ENCODE results near the gene FRMD1.

FRMD1 gene

GRCh38 chr6:168111911-168112310 lies 32.9 kb upstream of the FRMD1 start:
- no peak for DNase-seq (ENCODE audit: low read depth, low spot score)

GRCh38 chr6:168110437-168110836 lies 31.4 kb upstream of the FRMD1 start:
- no peak for DNase-seq (ENCODE audit: low read depth, low spot score)

DNA sequence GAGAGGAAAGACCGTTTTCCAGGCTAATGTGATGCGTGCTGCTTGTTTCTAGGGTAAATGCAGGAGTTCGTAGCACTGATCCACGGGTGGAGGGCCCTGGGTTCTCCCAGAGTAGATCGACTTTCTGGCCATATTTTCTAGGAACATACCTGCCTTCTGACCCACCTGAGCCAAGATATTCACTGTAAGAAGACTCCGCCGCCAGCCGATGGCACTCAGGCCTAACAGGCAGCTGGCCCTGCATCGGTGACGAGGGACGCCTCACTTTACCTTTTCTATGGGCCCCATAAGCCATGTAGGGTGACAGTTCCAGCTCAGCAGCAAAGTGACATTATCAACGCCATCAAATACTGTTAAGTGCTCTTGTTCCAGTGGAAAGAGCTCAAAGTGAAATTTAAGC lies 30.2 kb upstream of the FRMD1 start:
- DNase-seq (ENCODE audit: low read depth, low spot score) = no peak

DNA sequence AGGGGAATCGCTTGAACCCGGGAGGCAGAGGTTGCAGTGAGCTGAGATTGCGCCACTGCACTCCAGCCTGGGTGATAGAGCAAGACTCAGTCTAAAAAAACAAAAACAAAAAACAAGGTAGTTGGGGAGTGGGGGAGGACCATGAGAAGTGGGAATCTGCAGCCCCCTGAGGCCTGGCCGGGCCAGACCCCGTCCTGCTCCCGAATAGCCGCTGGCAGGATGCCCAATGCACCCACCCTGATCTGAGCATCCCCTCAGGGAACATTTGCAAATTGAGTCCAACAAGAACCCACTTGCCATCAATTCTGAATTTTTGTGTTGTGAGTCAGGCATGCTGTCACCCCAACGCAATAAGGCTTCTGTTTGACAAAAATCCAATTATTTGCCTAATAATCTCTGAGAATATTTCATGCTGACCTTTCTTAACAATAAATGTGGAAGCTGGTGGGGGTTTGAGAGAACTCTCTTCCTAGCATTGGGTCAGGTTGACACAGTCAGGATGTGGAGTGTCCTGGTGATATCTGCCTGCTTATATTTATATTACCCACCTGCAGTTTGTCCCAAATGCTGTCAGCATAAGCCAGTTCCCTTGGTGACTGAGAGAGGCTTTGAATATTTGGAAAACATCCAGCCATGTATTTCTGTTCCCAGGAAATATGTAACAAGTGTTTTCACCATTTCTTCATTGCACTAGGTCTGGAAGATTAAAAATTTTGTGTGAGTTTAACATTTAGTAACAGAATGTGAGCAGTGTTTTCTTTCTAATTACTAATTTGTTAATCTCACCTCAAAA lies 28.4 kb upstream of the FRMD1 start:
- DNase-seq (ENCODE audit: low read depth, low spot score) = no peak

DNA sequence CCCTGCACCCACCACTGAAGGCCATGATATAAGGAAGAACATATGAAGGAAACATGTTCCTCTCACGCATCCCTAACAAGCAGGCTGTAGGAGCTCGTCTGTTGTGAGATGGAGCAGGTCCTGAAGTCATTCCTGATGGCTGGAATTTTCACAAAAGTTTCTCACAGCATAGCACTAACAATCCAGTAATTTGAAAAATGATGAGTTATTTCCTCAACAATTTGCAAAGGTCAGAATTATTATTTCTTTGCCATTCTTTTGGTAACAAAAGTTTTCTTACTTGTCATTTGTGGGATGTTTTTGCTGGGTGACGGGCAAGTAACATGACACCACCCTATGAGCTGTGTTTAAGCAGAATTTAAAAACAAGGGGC lies 27.6 kb upstream of the FRMD1 start:
- no peak for DNase-seq (ENCODE audit: low read depth, low spot score)

- no peak for DNase-seq (ENCODE audit: low read depth, low spot score)
Observed at GRCh38 chr6:168105813-168106632, 27.0 kb upstream of the FRMD1 start.

- no peak for DNase-seq (ENCODE audit: low read depth, low spot score)
Observed at GRCh38 chr6:168104636-168105035, 25.6 kb upstream of the FRMD1 start.

DNA sequence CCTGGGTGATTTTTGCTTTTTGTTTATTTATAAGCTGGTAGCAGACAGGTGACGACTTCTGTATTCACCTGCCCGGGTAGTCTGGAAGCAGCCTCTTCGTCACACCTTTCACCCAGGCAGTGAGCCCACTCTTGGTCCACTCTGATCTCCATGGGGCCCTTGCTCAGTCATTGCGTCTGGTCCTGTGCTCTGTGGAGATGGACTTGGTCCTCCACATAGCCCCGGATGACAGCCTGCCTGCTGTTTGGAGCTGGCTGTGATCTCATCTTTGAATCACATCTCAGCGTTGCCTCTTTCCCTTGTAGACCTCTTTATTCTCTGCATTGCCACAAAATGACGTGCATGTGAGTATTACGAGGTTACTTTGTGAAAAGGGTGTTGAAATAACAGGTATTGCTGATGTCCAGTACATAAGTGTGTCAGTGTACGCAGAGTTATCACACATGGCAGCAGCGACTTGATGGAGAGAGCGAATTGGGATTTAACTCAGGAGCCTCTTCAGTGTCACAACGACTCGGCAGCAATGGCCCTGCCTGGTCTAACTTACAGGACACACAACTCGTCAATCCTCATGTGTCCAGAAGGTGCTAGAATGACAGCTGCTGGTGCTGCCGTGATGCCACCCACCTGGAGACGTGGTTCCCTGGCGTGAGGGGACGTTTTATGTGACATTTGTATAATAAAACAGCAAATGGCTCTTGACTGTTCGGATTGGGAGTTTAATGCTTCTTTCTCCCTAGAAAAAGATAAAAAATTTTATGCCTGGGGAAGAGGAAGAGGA lies 24.2 kb upstream of the FRMD1 start:
- DNase-seq (ENCODE audit: low read depth, low spot score) = no peak

- DNase-seq (ENCODE audit: low read depth, low spot score) = no peak
Observed at GRCh38 chr6:168102315-168102985, 23.4 kb upstream of the FRMD1 start.

DNA sequence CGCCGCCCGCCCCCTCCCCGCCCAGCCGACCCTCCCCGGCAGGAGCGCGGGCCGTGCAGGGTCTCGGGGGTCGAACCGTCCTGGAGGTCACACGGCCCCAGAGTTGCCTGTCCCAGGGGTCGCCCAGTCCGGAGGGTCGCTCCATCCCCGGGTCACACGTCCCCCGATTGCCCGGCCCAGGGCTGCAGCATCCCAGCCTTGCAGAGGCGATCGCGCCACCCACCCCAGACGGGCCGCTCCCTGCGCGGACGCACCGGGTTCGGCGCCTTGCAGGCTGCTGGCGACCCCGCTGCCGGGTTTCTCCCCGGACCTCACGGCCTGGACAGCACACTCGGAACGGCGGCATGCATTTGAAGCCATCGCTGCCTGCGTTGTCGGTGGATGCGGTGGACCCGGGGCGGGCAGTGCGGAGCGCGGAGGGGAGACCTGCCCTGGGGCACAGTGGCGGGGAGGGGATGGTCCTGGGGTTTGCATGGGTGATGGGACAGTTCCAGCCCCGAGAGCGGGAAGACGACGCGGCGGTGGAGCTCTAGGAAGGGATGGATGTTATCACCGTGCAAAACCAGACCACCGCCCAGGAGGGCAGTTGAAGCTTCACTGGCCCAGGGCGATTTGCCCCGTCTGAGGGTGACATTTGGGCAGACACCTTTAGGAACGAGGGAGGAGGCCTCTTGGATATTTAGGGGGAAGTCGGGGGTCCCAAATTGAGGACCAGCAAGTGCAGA lies 22.7 kb upstream of the FRMD1 start:
- no peak for DNase-seq (ENCODE audit: low read depth, low spot score)

GRCh38 chr6:168100803-168101589 lies 22.0 kb upstream of the FRMD1 start:
- no peak for DNase-seq (ENCODE audit: low read depth, low spot score)

GRCh38 chr6:168100011-168100802 lies 21.2 kb upstream of the FRMD1 start:
- DNase-seq (ENCODE audit: low read depth, low spot score) = no peak

- DNase-seq (ENCODE audit: low read depth, low spot score) = no peak
Observed at GRCh38 chr6:168099201-168100010, 20.4 kb upstream of the FRMD1 start.

DNA sequence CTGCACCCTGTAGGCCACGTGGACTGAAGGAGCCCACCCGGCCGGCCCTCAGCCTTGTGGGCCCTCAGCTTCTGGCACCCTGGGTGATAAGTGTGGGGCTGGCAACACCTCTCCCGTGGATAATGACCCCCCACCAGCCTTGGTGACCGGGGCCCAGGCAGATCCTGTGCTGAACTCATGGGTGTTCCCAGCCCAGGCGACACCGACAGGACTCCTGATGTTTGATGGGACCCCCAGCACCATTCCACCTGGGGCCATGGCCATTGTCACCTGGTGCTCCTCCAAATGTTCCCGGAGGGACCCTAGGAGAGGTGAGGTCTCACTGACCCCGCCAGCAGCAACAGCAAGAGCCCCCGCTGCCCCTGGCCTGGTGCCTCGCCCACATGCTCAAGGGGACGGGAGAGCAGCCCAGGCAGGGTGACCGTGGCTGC lies 19.4 kb upstream of the FRMD1 start:
- no peak for DNase-seq (ENCODE audit: low read depth, low spot score)

GRCh38 chr6:168097621-168098430 lies 18.8 kb upstream of the FRMD1 start:
- no peak for DNase-seq (ENCODE audit: low read depth, low spot score)

- DNase-seq (ENCODE audit: low read depth, low spot score) = no peak
Observed at GRCh38 chr6:168097221-168097620, 18.2 kb upstream of the FRMD1 start.

DNA sequence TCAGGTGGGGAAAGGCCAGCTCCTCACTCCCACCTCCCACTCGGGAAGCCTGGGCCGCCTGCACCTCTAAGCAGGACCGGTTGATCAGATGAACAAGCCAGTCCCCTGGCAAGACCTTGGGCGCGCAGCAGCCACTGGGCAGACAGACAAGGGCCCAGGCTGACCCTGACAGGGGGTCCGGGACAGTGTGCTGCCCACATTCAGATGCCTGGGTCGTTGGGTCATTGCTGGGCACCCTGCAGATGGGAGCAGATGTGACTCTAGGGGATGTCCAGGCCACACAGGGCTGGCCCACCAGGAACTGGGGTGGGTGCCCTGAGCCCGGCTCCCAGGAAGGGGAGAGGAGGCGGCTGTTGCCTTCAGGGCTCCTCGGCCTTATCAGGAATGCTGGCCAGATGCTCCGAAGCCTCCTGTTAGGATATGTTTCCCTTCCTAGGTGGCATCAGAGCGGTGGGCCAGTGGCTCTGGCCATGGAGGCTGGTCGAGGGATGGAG lies 17.3 kb upstream of the FRMD1 start:
- no peak for DNase-seq (ENCODE audit: low read depth, low spot score)

Measured in iPS DF 19.7 (cell line).